NCI-H345 treated with DMSO at 0.1 percent for 48 hours (cell line): Measurements from ENCODE around the gene ALG8.
"Not testable (repeated sequence)": the region's sequence is repeated elsewhere in the genome, so short reads cannot be mapped to it uniquely, and the experiment has no call there.

Experiments
- DNase-seq: peaks from one replicate; lab custom pipeline; 2025; ENCODE audit not compliant: unreplicated experiment; lab: John Stamatoyannopoulos, UW

Gene ALG8

DNA sequence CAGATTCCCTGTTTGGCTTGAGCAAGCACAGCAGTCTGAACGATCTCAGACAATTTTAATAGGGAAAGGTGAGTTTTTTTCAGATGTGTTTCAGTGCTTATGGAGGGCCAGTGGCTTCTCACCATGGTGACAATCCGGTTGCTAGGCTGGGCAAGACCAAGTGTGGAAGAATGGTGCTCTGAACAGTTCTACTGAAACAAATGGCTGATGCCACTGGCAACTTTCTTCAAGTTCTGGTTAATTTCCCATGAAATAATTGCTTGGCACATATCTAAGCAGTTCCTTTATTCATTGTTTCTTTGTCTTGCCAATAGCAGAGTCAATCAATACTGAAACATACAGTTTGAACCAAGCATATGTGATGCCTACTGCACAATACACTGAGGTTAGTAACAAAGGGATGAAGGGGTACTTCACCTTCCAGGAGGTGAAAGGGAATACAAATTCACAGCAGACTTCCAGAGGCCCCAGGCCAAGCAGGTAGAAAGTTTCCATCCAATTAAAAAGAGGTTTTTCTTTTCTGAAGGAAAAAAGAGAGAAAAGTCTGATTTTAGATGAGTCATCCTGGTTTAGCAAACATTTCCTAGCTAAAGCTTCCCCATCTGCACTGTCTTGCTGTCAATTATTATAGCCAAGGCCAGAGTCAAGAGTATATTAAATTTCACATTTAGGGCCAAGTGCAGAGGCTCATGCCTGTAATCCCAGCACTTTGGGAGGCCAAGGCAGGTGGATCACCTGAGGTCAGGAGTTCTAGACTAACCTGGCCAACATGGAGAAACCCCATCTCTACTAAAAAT, 38.6 kb downstream of the ALG8 start:
- peak; percentile 88 for DNase-seq

DNA sequence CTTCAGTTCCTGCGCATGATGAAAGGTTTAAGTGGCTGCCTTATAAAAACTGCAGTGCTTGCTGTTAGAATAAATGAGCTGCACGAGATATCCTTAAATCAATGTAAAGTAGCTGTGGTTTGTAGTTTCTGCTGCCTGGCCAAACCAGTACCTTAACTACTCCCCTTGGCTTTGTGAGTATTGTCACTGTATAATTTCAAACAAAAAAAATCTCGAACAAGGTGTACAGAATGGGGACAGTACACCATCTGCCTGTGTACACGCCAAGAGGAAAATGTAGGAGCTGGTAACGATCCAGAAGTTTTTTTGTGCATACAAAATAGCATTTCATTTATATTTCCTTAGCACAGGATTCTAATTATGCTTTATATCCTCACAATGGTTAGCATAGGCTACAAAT, 39.2 kb downstream of the ALG8 start:
- peak; percentile 48 for DNase-seq

DNA sequence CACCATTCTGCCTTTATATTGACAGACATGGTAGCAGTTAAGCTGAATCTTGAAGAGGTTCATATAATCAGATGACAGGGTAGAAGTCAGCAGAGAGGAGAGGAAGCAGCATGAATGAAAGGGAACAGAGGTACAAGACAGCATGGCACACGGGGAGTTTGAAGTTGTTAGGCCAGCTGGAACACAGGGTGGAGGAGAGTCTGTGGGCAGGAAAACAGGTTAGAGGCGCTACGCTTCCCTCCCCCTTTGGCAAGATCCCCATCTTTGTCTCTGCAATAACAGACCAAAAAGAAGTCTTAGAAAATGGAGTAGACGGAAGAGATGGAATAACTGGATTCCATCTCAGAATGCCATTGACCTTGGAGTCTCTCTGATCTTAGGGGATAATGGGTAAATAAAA, 39.8 kb downstream of the ALG8 start:
- DNase-seq = peak; percentile 39

DNA sequence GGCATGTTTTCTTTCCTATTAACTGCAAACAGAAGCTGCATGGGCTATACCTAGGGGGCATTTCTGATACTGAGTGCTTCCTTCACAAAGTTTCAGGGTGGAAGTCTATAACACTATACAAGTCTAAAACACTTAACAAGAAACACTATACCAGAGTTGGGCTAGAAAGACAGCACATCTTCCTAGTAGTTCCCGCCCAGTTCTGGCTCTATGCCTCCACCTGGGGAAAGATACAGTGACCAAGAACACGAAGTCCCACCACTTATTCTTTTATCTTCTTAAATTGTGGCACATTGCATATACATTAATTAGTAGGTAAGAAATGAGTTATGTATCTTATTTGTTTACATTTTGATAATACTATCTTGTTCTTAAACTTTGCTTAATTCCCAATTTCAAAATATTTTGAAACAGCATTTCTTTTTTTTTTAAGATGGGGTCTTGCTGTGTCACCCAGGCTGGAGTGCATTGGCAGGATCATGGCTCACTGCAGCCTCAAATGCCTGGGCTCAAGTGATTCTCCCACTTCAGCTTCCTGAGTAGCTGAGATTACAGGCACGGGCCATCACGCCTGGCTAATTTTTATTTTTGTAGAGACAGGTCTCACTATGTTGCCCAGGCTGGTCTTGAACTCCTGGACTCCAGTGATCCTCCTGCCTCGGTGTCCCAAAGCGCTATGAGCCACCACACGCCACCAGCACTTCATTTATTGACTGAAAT, 41.6 kb downstream of the ALG8 start:
- DNase-seq = no peak

DNA sequence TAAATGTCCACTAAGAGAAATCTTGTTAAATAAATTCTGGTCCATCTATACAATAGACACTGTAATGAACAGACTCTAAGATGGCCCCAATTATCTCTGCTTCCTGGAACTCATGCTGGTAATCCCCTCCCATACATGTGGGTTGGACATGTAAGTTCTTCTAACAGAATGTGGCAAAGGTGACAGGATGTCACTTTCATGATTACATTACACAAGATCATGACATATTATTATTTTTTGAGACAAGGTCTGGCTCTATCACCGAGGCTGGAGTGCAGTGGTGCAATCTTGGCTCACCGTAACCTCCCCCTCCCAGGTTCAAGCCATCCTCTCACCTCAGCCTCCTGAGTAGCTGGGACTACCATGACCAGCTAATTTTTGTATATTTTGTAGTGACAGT, 45.2 kb downstream of the ALG8 start:
- no peak for DNase-seq

DNA sequence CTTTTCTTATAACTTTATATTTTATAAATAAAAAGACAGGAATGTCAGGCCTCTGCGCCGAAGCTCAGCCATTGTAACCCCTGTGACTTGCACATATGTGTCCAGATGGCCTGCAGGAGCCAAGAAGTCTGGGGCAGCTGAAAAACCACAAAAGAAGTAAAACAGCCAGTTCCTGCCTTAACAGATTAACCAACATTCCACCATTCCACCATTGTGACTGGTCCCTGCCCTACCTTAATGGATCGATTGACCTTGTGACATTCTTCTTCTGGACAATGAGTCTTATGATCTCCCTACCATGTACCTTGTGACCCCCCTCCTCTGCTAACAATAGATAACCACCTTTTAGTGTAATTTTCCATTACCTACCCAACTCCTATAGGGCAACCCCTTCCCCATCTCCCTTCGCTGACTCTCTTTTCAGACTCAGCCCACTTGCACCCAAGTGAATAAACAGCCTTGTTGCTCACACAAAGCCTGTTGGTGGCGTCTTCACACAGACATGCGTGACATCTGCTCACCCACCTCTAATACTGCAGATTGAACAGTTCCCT, 52.8 kb downstream of the ALG8 start:
- DNase-seq = not testable (repeated sequence)

DNA sequence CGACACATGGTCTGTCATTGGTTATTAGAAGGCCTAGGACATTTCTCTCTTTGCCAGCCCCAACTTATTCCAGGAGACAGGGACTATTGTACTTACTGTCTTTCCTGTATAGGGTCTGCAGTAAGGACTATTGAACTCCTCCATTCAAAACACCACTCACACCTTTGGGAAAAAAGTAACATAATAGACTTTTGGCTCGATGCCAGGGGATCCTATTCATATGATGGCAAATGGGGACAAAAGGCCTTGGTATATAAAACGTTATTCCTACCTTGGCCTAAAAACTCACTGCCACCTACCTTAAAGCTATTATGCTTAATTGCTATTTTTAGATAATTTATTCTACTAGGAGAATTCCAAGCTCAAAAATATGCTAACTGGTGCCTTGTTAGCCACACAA, 53.5 kb downstream of the ALG8 start:
- DNase-seq = peak; percentile 84

DNA sequence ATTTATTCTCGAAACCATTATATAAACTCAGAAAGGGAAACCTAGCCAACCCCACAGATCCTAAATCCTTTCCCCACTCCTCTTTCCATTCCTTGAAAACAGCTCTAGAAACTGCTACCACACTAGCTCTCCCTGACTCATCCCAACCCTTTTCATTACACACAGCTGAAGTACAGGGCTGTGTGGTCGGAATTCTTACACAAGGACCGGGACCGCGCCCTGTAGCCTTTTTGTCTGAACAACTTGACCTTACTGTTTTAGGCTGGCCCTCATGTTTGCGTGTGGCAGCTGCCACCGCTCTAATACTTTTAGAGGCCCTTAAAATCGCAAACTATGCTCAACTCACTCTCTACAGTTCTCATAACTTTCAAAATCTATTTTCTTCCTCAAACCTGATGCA, 54.9 kb downstream of the ALG8 start:
- not testable (repeated sequence) for DNase-seq

DNA sequence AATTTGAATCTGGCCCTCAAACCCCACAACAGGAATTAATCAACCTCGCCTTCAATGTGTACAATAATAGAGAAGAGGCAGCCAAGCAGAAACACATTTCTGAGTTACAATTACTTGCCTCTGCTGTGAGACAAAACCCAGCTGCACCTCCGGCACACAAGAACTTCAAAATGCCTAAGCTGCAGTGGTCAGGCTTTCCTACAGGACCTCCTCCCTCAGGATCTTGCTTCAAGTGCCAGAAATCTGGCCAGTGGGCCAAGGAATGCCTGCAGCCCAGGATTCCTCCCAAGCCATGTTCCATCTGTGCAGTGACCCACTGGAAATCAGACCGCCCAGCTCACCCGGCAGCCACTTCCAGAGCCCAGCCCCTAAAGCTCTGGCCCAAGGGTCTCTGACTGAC, 56.4 kb downstream of the ALG8 start:
- DNase-seq = no peak

DNA sequence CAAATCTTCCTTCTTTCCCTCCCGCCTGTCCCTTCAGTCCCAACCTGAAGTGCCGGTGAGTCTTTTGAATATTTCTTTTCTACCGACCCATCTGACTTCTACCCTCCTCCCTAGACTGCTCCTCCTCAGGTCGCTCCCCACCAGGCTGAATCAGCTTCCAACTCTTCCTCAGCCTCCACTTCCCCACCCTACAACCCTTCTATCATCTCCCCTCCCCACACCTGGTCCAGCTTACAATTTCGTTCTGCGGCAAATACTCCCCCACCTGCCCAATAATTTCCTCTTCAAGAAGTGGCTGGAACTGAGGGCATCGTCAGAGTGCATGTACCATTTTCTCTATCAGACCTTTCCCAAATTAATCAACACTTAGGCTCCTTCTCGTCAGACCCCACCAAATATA, 57.3 kb downstream of the ALG8 start:
- no peak for DNase-seq

DNA sequence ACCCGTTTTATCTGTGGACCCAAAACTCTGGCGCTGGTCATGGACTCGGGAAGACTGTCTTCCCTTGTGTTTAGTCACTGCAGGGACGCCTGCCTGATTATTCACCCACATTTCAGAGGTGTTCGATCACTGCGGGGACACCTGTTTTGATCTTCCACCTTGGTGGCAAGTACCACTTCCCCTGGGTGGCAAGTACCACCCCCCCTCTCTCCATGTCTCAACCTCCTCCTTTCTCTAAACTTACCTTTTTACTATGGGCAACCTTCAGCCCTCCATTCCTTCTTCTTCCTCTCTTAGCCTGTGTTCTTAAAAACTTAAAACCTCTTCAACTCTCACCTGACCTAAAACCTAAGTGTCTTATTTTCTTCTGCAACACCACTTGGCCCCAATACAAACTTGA, 57.8 kb downstream of the ALG8 start:
- DNase-seq = no peak

DNA sequence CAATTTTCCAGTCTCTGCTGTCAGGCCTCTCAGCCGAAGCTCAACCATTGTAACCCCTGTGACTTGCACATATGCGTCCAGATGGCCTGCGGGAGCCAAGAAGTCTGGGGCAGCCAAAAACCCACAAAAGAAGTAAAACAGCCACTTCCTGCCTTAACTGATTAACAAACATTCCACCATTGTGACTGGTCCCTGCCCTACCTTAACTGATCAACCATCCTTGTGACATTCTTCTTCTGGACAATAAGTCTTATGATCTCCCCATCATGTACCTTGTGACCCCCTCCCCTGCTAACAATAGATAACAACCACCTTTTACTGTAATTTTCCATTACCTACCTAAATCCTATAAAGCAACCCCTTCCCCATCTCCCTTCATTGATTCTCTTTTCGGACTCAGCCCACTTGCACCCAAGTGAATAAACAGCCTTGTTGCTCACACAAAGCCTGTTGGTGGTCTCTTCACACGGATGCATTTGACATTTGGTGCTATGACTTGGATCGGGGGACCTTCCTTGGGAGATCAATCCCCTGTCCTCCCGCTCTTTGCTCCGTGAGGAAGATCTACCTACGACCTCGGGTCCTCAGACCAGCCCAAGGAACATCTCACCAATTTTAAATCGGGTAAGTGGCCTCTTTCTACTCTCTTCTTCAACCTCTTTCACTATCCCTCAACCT, 58.5 kb downstream of the ALG8 start:
- no peak for DNase-seq

DNA sequence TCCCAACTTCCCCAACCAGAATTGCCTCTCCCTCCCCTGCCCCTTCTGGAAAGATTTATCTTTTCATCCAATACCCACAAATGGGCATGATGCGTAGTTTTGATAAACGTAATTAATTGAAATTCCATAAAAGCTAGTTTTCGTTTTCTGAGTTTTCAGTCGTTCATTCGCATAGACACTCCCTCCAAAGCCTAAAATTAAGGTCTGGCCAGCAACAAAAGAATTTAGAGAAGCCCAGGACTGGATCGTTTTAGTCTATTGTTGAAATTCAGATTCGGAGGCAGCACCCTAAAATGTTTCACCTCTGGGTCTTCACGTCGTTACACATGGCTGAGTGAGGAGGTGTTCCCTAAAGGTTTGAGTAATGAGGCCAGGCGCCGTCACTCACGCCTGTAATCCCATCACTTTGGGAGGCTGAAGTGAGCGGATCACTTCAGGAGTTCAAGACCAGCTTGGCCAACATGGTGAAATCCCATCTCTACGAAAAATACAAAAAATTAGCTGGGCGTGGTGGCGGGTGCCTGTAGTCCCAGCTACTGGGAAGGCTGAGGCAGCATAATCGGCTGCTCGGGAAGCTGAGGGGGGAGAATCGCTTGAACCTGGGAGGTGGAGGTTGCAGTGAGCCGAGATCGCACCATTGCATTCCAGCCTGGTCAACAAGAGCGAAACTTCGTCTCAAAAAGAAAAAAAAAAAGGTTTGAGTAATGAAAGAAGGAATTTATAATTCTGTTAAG, 59.2 kb downstream of the ALG8 start:
- DNase-seq = no peak

DNA sequence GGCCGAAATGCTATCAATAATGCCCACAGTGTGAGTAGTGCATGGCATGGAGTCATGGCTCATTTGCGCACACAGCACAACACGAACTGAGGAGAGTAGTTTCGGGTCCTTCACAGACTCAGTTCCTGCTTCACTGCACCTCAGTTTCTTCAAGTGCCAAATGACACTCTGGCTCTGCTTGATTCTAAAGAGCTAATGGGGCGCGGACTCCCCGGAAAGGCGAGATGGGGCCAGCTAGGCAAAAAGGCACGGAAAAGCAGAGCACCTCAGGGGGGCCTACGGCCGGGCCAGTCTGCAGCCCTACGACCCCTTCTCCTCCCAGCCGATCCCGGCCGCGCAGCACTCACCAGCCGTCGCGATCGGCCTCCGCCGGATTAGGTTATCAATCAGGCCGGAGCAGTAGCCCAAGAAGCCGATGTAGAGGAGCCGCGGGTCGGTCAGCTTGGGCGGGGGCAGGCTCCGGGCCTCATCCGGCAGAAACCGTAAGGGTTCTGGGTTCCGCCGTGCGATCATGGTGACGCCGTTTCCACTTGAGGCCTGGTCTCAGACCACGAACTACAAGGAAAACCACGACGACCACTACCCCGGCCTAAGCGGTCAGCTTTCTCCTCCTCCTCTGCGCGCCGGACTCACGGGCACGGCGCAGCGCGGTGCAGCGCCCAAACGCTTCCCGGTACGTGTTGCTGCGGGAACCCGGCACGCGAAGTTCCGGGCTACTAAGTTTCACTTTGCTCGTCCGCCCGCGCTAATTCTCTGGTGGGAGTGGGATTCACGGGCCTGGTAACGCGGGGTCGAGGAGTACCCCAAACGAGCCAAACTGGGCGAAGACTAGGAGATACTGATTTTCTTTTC, 60.0 kb downstream of the ALG8 start, which contains the start of gene NDUFC2:
TSS of gene NDUFC2 (minus strand) at position 631 of the 852 bp plus-strand sequence. CDS start at position 513, 118 bp downstream.
- peak; percentile 74 for DNase-seq

DNA sequence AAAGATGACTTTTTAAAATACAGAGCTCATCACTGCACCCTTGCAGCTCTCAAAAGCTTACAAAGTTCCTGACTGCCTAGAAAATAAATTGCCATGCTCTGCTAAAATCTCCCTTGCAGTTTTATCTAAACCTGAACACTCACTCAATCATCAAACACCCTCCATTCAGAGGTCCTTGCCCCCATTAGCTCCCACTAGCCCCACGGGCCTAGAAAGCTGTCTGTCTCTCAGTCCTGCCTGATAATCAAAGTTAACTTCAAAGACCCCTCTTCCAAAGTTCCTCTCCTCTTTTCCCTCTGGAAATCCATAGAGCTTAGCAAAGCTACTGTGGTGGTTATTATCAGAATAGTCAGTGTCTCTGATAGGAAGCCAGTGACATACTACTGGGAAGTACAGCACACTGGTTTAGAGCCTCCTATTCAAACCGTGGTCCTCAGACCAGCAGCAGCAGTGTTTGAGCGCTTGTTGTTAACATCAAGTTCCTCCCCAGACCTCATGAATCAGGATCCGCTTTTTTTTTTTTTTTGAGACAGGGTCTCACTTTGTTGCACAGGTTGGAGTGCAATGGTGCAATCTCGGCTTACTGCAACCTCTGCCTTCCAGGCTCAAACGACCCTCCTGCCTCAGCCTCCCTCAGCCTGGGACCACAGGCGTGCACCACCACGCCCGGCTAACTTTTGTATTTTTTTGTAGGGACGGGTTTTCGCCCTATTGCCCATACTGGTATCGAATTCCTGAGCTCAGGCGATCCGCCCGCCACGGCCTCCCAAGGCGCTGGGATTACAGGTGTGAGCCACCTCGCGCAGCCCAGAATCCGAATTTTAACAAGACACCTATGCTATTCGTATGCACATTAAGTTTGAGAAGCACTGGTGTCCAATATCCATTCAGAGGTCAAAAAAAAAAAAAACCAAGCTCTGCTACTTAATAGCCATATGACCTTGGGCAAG, 60.9 kb downstream of the ALG8 start:
- no peak for DNase-seq

DNA sequence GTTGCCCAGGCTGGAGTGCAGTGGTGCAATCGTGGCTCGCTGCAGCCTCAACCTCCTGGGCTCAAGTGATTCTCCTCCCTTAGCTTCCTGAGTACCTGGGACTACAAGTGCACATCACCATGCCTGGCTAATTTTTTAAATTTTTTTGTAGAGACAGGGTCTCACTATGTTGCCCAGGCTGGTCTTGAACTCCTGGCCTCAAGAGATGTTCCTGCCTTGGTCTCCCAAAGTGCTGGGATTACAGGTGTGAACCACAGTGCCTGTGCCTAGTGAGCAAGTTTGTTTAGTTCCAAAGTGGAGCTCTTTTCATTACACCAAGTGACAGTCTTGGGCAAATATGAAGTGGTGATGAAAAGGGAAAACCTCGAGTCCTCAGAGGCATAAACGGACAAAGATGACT, 61.8 kb downstream of the ALG8 start:
- not testable (repeated sequence) for DNase-seq

DNA sequence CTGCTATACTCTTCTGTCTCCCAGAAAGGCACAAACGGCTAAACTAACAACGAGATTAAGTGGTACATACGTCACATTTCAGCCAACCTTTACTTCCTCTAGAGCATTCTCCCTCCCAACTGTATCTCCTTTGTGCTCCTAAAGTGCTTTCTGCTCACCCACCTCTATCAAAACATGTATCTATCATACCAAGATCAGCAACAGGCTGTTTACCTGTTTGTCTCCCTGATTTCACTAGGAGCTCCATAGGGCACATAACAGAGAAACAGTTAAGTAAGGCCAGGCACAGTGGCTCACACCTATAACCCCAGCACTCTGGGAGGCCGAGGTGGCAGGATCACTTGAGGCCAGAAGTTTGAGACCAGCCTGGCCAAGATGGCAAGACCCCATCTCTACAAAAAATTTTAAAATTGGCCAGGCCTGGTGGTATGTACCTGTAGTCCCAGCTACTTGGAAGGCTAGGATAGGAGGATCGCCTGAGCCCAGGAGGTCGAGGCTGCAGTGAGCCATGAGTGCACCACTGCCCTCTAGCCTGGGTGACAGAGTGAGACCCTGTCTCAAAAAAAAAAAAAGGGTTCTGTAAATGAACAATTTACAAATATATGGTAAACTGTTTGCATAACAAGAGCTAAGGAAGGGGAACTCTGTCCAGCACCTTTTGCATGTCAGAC, 62.6 kb downstream of the ALG8 start:
- DNase-seq = no peak

DNA sequence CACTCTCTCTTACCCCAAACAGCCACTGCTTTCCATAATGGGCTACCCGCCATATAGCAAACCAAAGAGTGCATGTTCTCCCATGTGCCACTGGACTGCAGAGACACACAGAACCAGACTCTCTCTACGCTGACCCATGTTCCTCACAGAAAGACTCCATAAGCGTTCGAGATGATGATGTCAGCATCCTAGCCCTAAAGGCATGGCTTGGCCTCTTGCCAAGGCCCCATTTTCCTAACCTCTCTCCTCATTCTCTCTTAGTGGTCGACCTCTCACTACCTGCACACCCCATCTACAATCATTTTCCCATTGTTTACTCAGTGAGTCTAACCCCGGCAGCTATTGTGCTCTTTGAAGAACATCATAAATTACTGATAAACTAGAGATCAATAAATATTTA, 64.7 kb downstream of the ALG8 start:
- DNase-seq = peak; percentile 21
